SH-SY5Y (cell line): ENCODE measurements around the gene KIRREL1.

Experiments
- GATA2 ChIP-seq: IDR thresholded peaks from 2 replicates; pipeline ENCODE4 v1.6.1; 2011; ENCODE audit warnings: mild to moderate bottlenecking, low read depth, low read length
- GATA3 ChIP-seq: IDR thresholded peaks from 2 replicates; pipeline ENCODE4 v1.6.1; 2011; ENCODE audit warnings: low read depth, mild to moderate bottlenecking, low read length, moderate library complexity

GRCh38 chr1:158048371-158049067 lies 55.1 kb downstream of the KIRREL1 start:
- no peak for TF ChIP-seq GATA2
- TF ChIP-seq GATA3: no peak
